IMR-90 (cell line): ENCODE measurements around the gene ATP5ME.

Source experiments
- NFE2L2 ChIP-seq: fragments of 150-350 bp; IDR thresholded peaks from 2 replicates; pipeline ENCODE4 v1.6.1; 2016; ENCODE audit warnings: low read depth, mild to moderate bottlenecking, low read length
- POLR2A ChIP-seq: IDR thresholded peaks from 2 replicates; pipeline ENCODE4 v1.6.1; 2012; ENCODE audit warnings: mild to moderate bottlenecking, low read depth, low read length
- RFX5 ChIP-seq: IDR thresholded peaks from 2 replicates; pipeline ENCODE4 v1.8.0; 2012; ENCODE audit warnings: low read depth, mild to moderate bottlenecking, low read length, moderate library complexity
- TF ChIP-seq, protein P1 (sequence below): conservative IDR thresholded peaks from 2 replicates; pipeline ENCODE4 v1.5.1; 2012; ENCODE audit warnings: mild to moderate bottlenecking, low read depth, low read length, improper control_type of control experiment

- TF ChIP-seq, protein P1, sequence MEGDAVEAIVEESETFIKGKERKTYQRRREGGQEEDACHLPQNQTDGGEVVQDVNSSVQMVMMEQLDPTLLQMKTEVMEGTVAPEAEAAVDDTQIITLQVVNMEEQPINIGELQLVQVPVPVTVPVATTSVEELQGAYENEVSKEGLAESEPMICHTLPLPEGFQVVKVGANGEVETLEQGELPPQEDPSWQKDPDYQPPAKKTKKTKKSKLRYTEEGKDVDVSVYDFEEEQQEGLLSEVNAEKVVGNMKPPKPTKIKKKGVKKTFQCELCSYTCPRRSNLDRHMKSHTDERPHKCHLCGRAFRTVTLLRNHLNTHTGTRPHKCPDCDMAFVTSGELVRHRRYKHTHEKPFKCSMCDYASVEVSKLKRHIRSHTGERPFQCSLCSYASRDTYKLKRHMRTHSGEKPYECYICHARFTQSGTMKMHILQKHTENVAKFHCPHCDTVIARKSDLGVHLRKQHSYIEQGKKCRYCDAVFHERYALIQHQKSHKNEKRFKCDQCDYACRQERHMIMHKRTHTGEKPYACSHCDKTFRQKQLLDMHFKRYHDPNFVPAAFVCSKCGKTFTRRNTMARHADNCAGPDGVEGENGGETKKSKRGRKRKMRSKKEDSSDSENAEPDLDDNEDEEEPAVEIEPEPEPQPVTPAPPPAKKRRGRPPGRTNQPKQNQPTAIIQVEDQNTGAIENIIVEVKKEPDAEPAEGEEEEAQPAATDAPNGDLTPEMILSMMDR = no peak
- TF ChIP-seq POLR2A (no peak), NFE2L2 (no peak), RFX5 (no peak)
These were observed 5.6 kb upstream of the ATP5ME start for GRCh38 chr4:679629-680028.
